ENCODE results near the gene KRTAP29-1.

Gene KRTAP29-1

GRCh38 chr17:41318231-41318630 lies 15.6 kb upstream of the KRTAP29-1 start:
- TF ChIP-seq CTCF (conservative IDR thresholded peaks at IDR 0.05) (no peak), ZFX (IDR thresholded peaks at IDR 0.05) (no peak)
- H3K27ac ChIP-seq = no peak overlapping the region

GRCh38 chr17:41315814-41316445 lies 13.3 kb upstream of the KRTAP29-1 start:
- no peak overlapping the region for H3K27ac ChIP-seq
- TF ChIP-seq ZFX (IDR thresholded peaks at IDR 0.05) (no peak), CTCF (conservative IDR thresholded peaks at IDR 0.05) (no peak)

- TF ChIP-seq ZFX (IDR thresholded peaks at IDR 0.05) (no peak), CTCF (conservative IDR thresholded peaks at IDR 0.05) (no peak)
Measured at GRCh38 chr17:41315204-41315794, 12.6 kb upstream of the KRTAP29-1 start, which contains the start of gene KRTAP17-1. KRTAP17-1 (minus strand) TSS chr17:41315710; CDS start chr17:41315650, 60 bp downstream.

GRCh38 chr17:41311111-41311510 lies 8.5 kb upstream of the KRTAP29-1 start:
- TF ChIP-seq CTCF (conservative IDR thresholded peaks at IDR 0.05) (no peak), ZFX (IDR thresholded peaks at IDR 0.05) (no peak)
- no peak overlapping the region for H3K27ac ChIP-seq

More at GRCh38 chr17:41315204-41315794, 12.6 kb upstream of the KRTAP29-1 start, which contains the start of gene KRTAP17-1:
- no peak within 1 kb of the TSS for H3K27ac ChIP-seq

GRCh38 chr17:41308918-41309359 lies 6.3 kb upstream of the KRTAP29-1 start, which contains the start of gene KRTAP16-1:
KRTAP16-1 (minus strand) TSS chr17:41309309; CDS start chr17:41309253, 56 bp downstream.
- H3K27ac ChIP-seq = no peak within 1 kb of the TSS
- no peak for TF ChIP-seq ZFX (IDR thresholded peaks at IDR 0.05)
- no peak for TF ChIP-seq CTCF (conservative IDR thresholded peaks at IDR 0.05)

- TF ChIP-seq CTCF (conservative IDR thresholded peaks at IDR 0.05) (no peak), ZFX (IDR thresholded peaks at IDR 0.05) (no peak)
- H3K27ac ChIP-seq = no peak overlapping the region
Measured at GRCh38 chr17:41308251-41308917, 5.7 kb upstream of the KRTAP29-1 start.

- H3K27ac ChIP-seq = no peak overlapping the region
Measured at GRCh38 chr17:41307647-41308046, 5.0 kb upstream of the KRTAP29-1 start.

More at GRCh38 chr17:41307647-41308046, 5.0 kb upstream of the KRTAP29-1 start:
- no peak for TF ChIP-seq ZFX (IDR thresholded peaks at IDR 0.05)
- no peak for TF ChIP-seq CTCF (conservative IDR thresholded peaks at IDR 0.05)
